GM12878 (cell line): ENCODE results near the gene SHB. TPM values are rescaled to one million over a fixed set of nuclear protein-coding genes. Genes with fewer than 3 reads are reported as not detected.

ENCODE experiments used
- CHD2 ChIP-seq: IDR thresholded peaks from 2 replicates; pipeline ENCODE4 v1.6.1; 2011; ENCODE audit warnings: low read depth, low read length, improper control_type of control experiment, borderline replicate concordance
- EGR1 ChIP-seq, 2 experiments: IDR thresholded peaks; 1 replicate in 1 of 2; 2 replicates in 1 of 2; pipeline ENCODE4 v1.6.1; 2011 to 2012; ENCODE audit warnings: low read depth in 2 of 2, low read length in 2 of 2, borderline replicate concordance in 1 of 2, mild to moderate bottlenecking in 1 of 2, moderate library complexity in 1 of 2
- EP300 ChIP-seq, 2 experiments: fragments of 150-350 bp in 1 of 2; IDR thresholded peaks; 2 replicates each; pipeline ENCODE4 v1.6.1; 2011 to 2012; ENCODE audit warnings: low read depth in 2 of 2, low read length in 2 of 2, borderline replicate concordance in 1 of 2, improper control_type of control experiment in 1 of 2, inconsistent platforms in 1 of 2; ENCODE audit not compliant: control insufficient read depth in 1 of 2
- ETV6 ChIP-seq, 2 experiments: fragments of 450-650 bp in 1 of 2; IDR thresholded peaks in 1 of 2; conservative IDR thresholded peaks in 1 of 2; 2 replicates each; pipeline ENCODE4 v1.6.1; 2014; ENCODE audit warnings: antibody characterized with exemption in 1 of 2, borderline replicate concordance in 1 of 2, low read depth in 1 of 2, mild to moderate bottlenecking in 1 of 2, moderate library complexity in 1 of 2
- FOXK2 ChIP-seq: fragments of 450-650 bp; IDR thresholded peaks from 2 replicates; pipeline ENCODE4 v1.6.1; 2017; ENCODE audit warnings: mild to moderate bottlenecking, moderate library complexity
- HDGF ChIP-seq: fragments of 450-650 bp; IDR thresholded peaks from 2 replicates; pipeline ENCODE4 v1.6.1; 2016; ENCODE audit warnings: antibody characterized with exemption
- NR2C2 ChIP-seq: IDR thresholded peaks from 2 replicates; pipeline ENCODE4 v1.6.1; 2011; ENCODE audit warnings: borderline replicate concordance, low read depth; ENCODE audit not compliant: control insufficient read depth, insufficient read length
- PML ChIP-seq: IDR thresholded peaks from 2 replicates; pipeline ENCODE4 v1.6.1; 2012; ENCODE audit warnings: low read length, inconsistent platforms
- RAD51 ChIP-seq: fragments of 450-650 bp; IDR thresholded peaks from 2 replicates; pipeline ENCODE4 v1.6.1; 2016; ENCODE audit warnings: moderate library complexity, mild to moderate bottlenecking, inconsistent platforms
- SIX5 ChIP-seq: IDR thresholded peaks from 2 replicates; pipeline ENCODE4 v1.6.1; 2011; ENCODE audit warnings: mild to moderate bottlenecking, low read depth, low read length, moderate library complexity; ENCODE audit not compliant: severe bottlenecking
- SMARCA5 ChIP-seq: fragments of 450-650 bp; IDR thresholded peaks from 2 replicates; pipeline ENCODE4 v1.6.1; 2017; ENCODE audit warnings: mild to moderate bottlenecking
- SP1 ChIP-seq: IDR thresholded peaks from one replicate; pipeline ENCODE4 v1.6.1; 2011; ENCODE audit warnings: low read depth, low read length
- SREBF1 ChIP-seq: IDR thresholded peaks from 2 replicates; pipeline ENCODE4 v1.6.1; 2012; ENCODE audit warnings: mild to moderate bottlenecking, low read length
- TARDBP ChIP-seq: IDR thresholded peaks from 2 replicates; pipeline ENCODE4 v1.6.1; 2016; ENCODE audit warnings: borderline replicate concordance
- ZNF217 ChIP-seq: fragments of 450-650 bp; IDR thresholded peaks from 2 replicates; pipeline ENCODE4 v1.6.1; 2017; ENCODE audit warnings: antibody characterized with exemption, mild to moderate bottlenecking
- ZNF24 ChIP-seq: fragments of 450-650 bp; IDR thresholded peaks from 2 replicates; pipeline ENCODE4 v1.6.1; 2017; ENCODE audit warnings: antibody characterized with exemption, mild to moderate bottlenecking
- ZNF622 ChIP-seq: fragments of 450-650 bp; IDR thresholded peaks from 2 replicates; pipeline ENCODE4 v1.6.1; 2017; ENCODE audit warnings: mild to moderate bottlenecking, inconsistent platforms
- polyA plus RNA-seq, 11 experiments: library from polyadenylated mRNA; depleted of rRNA in 4 of 11; unstranded in 6 of 11; stranded (reverse) in 5 of 11; fragments of >200 nt; fragmentation: Nextera tagmentation in 4 of 11; fragmentation: Illumina TruSeq in 1 of 11; extraction: Ambion mirVana in 4 of 11; extraction: Trizol in 1 of 11; gene quantifications; 1 replicate in 1 of 11; 2 replicates in 10 of 11; pipeline versions ENCODE4 v1.2.1 to v1.2.3, GENCODE V29; 2011 to 2016; ENCODE audit warnings: inconsistent platforms in 2 of 11, missing spikeins in 2 of 11, low read depth in 1 of 11
- total RNA-seq, 4 experiments: library from RNA; depleted of rRNA in 3 of 4; stranded (reverse); fragments of >200 nt in 3 of 4; fragmentation: Illumina TruSeq in 1 of 4; extraction: Trizol in 1 of 4; gene quantifications; 2 replicates each; pipeline versions ENCODE4 v1.2.1 to v1.2.3, GENCODE V29; 2013 to 2021
- TF ChIP-seq, protein P1 (sequence below): IDR thresholded peaks from 2 replicates; pipeline ENCODE4 v1.6.1; 2011; ENCODE audit warnings: low read depth, mild to moderate bottlenecking, low read length, moderate library complexity, borderline replicate concordance; ENCODE audit errors: extremely low read depth
- TF ChIP-seq, protein P2 (sequence below): fragments of 450-650 bp; IDR thresholded peaks from 2 replicates; pipeline ENCODE4 v1.6.1; 2017; ENCODE audit warnings: low read depth, mild to moderate bottlenecking, moderate library complexity
- TF ChIP-seq, protein P3 (sequence below): IDR thresholded peaks from 2 replicates; pipeline ENCODE4 v1.6.1; 2011; ENCODE audit warnings: low read depth, low read length, improper control_type of control experiment, borderline replicate concordance
- TF ChIP-seq, protein P4 (sequence below): fragments of 450-650 bp; IDR thresholded peaks from 2 replicates; pipeline ENCODE4 v1.6.1; 2016; ENCODE audit warnings: mild to moderate bottlenecking
- TF ChIP-seq, protein P5 (sequence below): fragments of 450-650 bp; IDR thresholded peaks from 2 replicates; pipeline ENCODE4 v1.6.1; 2017; ENCODE audit warnings: mild to moderate bottlenecking, moderate library complexity

Gene SHB
- total and polyA plus RNA-seq, 10 of the 15 experiments (the other 5 are each of a cell fraction or from before 2014, with no cell fraction given), result 0.29 to 6.2 (median 1.3) TPM

DNA sequence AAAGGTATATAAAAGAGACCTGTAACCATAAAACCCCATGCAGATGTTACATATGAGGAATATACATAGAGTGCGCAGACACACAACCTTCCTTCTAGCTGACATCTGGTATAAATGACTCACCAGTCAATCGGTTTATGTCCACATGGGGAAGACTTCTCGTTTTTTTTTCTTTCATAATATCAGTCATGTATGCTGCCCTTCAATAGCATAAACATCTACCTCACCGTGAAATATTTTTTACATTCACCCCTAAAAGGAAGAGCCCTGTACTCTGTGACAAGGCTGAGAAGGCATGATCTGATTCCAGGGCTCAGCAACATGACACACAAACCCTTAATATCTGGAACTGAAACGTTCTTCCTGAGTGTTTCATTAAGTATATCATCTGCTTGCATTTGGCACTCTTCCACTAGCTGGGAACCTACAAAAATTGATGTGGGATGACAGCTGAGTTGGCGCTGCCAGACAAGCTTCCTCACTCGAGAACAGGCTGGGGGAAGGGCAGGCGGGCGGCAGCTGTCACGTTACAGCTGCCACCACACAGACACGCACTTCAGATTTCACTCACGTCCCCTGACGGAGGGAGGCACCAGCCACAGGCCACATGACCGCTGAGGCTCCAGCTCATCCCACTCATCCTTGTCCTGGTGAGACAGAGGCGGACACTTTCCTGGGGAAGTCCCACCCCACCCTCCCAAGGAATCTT is 74.2 kb downstream of the SHB start (continued):
- TF ChIP-seq HDGF, result no peak; the same call in 1 of the 2 replicates
- peak in 1 of 2 experiments; percentile 55; a peak in 1 of 4 replicates for TF ChIP-seq ETV6 (conservative IDR thresholded peaks at IDR 0.05 in 1 of 2, IDR thresholded peaks at IDR 0.05 in 1 of 2; ENCODE audit: borderline replicate concordance in 1 of 2, low read depth in 1 of 2)
- TF ChIP-seq NR2C2, result no peak
- peak; percentile 60 for TF ChIP-seq ZNF217
- no peak for TF ChIP-seq ZNF622
- TF ChIP-seq PML, result 0 out of 2 replicates have a peak, but pooled peaks have one; percentile 39
- TF ChIP-seq CHD2, result peak; percentile 95
- no peak for TF ChIP-seq SIX5
- TF ChIP-seq, protein P1, sequence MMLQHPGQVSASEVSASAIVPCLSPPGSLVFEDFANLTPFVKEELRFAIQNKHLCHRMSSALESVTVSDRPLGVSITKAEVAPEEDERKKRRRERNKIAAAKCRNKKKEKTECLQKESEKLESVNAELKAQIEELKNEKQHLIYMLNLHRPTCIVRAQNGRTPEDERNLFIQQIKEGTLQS, result no peak
- TF ChIP-seq SP1, result peak; percentile 66
- TF ChIP-seq, protein P2, sequence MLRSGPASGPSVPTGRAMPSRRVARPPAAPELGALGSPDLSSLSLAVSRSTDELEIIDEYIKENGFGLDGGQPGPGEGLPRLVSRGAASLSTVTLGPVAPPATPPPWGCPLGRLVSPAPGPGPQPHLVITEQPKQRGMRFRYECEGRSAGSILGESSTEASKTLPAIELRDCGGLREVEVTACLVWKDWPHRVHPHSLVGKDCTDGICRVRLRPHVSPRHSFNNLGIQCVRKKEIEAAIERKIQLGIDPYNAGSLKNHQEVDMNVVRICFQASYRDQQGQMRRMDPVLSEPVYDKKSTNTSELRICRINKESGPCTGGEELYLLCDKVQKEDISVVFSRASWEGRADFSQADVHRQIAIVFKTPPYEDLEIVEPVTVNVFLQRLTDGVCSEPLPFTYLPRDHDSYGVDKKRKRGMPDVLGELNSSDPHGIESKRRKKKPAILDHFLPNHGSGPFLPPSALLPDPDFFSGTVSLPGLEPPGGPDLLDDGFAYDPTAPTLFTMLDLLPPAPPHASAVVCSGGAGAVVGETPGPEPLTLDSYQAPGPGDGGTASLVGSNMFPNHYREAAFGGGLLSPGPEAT, result peak; percentile 89
- TF ChIP-seq EP300 (IDR thresholded peaks at IDR 0.05; ENCODE audit: borderline replicate concordance in 1 of 2, control insufficient read depth in 1 of 2, low read depth in 2 of 2, low read length in 2 of 2), result peak; percentile 91 to 92
- peak; percentile 80 for TF ChIP-seq RAD51
- peak; percentile 14; the same call in 1 of the 2 replicates for TF ChIP-seq ZNF24
- TF ChIP-seq SMARCA5, result 0 out of 2 replicates have a peak, but pooled peaks have one; percentile 56
- no peak for TF ChIP-seq TARDBP
- TF ChIP-seq, protein P3, sequence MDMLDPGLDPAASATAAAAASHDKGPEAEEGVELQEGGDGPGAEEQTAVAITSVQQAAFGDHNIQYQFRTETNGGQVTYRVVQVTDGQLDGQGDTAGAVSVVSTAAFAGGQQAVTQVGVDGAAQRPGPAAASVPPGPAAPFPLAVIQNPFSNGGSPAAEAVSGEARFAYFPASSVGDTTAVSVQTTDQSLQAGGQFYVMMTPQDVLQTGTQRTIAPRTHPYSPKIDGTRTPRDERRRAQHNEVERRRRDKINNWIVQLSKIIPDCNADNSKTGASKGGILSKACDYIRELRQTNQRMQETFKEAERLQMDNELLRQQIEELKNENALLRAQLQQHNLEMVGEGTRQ, result peak; percentile 55
- TF ChIP-seq SREBF1, result no peak
- TF ChIP-seq FOXK2, result no peak
- TF ChIP-seq, protein P4, sequence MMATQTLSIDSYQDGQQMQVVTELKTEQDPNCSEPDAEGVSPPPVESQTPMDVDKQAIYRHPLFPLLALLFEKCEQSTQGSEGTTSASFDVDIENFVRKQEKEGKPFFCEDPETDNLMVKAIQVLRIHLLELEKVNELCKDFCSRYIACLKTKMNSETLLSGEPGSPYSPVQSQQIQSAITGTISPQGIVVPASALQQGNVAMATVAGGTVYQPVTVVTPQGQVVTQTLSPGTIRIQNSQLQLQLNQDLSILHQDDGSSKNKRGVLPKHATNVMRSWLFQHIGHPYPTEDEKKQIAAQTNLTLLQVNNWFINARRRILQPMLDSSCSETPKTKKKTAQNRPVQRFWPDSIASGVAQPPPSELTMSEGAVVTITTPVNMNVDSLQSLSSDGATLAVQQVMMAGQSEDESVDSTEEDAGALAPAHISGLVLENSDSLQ, result peak; percentile 85
- TF ChIP-seq, protein P5, sequence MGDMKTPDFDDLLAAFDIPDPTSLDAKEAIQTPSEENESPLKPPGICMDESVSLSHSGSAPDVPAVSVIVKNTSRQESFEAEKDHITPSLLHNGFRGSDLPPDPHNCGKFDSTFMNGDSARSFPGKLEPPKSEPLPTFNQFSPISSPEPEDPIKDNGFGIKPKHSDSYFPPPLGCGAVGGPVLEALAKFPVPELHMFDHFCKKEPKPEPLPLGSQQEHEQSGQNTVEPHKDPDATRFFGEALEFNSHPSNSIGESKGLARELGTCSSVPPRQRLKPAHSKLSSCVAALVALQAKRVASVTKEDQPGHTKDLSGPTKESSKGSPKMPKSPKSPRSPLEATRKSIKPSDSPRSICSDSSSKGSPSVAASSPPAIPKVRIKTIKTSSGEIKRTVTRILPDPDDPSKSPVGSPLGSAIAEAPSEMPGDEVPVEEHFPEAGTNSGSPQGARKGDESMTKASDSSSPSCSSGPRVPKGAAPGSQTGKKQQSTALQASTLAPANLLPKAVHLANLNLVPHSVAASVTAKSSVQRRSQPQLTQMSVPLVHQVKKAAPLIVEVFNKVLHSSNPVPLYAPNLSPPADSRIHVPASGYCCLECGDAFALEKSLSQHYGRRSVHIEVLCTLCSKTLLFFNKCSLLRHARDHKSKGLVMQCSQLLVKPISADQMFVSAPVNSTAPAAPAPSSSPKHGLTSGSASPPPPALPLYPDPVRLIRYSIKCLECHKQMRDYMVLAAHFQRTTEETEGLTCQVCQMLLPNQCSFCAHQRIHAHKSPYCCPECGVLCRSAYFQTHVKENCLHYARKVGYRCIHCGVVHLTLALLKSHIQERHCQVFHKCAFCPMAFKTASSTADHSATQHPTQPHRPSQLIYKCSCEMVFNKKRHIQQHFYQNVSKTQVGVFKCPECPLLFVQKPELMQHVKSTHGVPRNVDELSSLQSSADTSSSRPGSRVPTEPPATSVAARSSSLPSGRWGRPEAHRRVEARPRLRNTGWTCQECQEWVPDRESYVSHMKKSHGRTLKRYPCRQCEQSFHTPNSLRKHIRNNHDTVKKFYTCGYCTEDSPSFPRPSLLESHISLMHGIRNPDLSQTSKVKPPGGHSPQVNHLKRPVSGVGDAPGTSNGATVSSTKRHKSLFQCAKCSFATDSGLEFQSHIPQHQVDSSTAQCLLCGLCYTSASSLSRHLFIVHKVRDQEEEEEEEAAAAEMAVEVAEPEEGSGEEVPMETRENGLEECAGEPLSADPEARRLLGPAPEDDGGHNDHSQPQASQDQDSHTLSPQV, result peak; percentile 61; the same call in 1 of the 2 replicates
- no peak for TF ChIP-seq EGR1 (IDR thresholded peaks at IDR 0.05; ENCODE audit: borderline replicate concordance in 1 of 2, low read depth in 2 of 2, low read length in 2 of 2)
